ENCODE results near the gene ZNF497. TPM values are rescaled to one million over a fixed set of nuclear protein-coding genes. Genes with fewer than 3 reads are reported as not detected.

Gene ZNF497
- total and polyA plus RNA-seq, 2 of the 13 experiments (the other 11 are each of a cell fraction or from before 2014, with no cell fraction given): 1.5 to 1.9 TPM

DNA sequence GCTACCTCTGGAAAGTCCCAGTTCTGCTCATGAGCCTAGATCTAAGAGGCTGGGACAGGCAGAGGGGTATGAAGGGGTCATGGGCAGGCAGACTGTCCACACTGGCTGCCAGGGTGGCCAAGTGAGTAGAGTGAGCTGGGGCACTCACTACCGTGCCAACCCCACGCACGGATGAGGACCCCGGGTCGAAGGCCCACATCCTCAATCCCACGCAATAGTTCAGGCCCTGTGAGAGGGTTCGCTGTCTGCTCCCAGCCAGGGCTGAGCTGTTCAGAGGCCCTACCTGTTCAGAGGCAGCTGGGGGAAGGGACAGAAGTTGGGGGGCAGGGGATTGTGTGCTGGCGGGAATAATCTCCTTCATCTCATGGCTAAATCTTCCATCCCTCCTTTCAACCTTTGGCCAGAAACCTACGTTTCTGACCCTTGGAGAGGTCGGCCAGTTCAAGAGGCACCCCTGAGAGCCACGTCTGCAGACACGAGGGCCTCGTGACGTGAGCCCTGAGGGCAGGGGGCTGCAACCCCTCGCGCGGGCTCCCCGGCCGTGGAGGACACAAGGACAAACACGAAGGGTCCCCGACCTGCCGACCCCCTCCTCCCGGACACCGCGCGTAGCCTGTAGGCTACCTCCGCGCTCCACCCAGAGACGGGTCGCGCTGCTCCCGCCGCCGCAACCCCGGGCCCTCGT, 23.5 kb upstream of the ZNF497 start (continued):
- TF ChIP-seq ZBTB20 (CRISPR knock-in tag; IDR thresholded peaks at IDR 0.05; ENCODE audit: borderline replicate concordance, low read depth) (no peak), HDAC6 (IDR thresholded peaks at IDR 0.05; ENCODE audit: low read depth, low read length) (no peak), PRMT3 (CRISPR knock-in tag; IDR thresholded peaks at IDR 0.05; ENCODE audit: borderline replicate concordance, low read depth) (0 out of 2 replicates have a peak, but pooled peaks have one; percentile 39), AHR (CRISPR knock-in tag; IDR thresholded peaks at IDR 0.05) (no peak), HNF4G (IDR thresholded peaks at IDR 0.05; ENCODE audit: borderline replicate concordance, low read depth, low read length) (no peak), HNF4G (CRISPR knock-in tag; IDR thresholded peaks at IDR 0.05; ENCODE audit: borderline replicate concordance, low read depth) (no peak), ZNF792 (CRISPR knock-in tag; IDR thresholded peaks at IDR 0.05) (no peak), FOXP1 (IDR thresholded peaks at IDR 0.05) (no peak), FOXP1 (CRISPR knock-in tag; IDR thresholded peaks at IDR 0.05) (no peak), RCOR2 (CRISPR knock-in tag; IDR thresholded peaks at IDR 0.05) (no peak), ZNF317 (CRISPR knock-in tag; IDR thresholded peaks at IDR 0.05) (no peak), ARID2 (CRISPR knock-in tag; IDR thresholded peaks at IDR 0.05; ENCODE audit: borderline replicate concordance) (no peak; the same call in 1 of the 2 replicates), EED (CRISPR knock-in tag; IDR thresholded peaks at IDR 0.05) (no peak), PRPF4 (IDR thresholded peaks at IDR 0.05; ENCODE audit: low read depth, low read length, poor library complexity, severe bottlenecking) (no peak), ZNF451 (CRISPR knock-in tag; IDR thresholded peaks at IDR 0.05) (no peak), ZNF841 (CRISPR knock-in tag; IDR thresholded peaks at IDR 0.05; ENCODE audit: borderline replicate concordance) (no peak)
- TF ChIP-seq, protein P1, sequence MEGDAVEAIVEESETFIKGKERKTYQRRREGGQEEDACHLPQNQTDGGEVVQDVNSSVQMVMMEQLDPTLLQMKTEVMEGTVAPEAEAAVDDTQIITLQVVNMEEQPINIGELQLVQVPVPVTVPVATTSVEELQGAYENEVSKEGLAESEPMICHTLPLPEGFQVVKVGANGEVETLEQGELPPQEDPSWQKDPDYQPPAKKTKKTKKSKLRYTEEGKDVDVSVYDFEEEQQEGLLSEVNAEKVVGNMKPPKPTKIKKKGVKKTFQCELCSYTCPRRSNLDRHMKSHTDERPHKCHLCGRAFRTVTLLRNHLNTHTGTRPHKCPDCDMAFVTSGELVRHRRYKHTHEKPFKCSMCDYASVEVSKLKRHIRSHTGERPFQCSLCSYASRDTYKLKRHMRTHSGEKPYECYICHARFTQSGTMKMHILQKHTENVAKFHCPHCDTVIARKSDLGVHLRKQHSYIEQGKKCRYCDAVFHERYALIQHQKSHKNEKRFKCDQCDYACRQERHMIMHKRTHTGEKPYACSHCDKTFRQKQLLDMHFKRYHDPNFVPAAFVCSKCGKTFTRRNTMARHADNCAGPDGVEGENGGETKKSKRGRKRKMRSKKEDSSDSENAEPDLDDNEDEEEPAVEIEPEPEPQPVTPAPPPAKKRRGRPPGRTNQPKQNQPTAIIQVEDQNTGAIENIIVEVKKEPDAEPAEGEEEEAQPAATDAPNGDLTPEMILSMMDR (CRISPR knock-in tag; IDR thresholded peaks at IDR 0.05): no peak
- TF ChIP-seq, protein P2, sequence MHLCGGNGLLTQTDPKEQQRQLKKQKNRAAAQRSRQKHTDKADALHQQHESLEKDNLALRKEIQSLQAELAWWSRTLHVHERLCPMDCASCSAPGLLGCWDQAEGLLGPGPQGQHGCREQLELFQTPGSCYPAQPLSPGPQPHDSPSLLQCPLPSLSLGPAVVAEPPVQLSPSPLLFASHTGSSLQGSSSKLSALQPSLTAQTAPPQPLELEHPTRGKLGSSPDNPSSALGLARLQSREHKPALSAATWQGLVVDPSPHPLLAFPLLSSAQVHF (CRISPR knock-in tag; IDR thresholded peaks at IDR 0.05): no peak
- TF ChIP-seq, protein P3, sequence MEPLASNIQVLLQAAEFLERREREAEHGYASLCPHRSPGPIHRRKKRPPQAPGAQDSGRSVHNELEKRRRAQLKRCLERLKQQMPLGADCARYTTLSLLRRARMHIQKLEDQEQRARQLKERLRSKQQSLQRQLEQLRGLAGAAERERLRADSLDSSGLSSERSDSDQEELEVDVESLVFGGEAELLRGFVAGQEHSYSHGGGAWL (CRISPR knock-in tag; IDR thresholded peaks at IDR 0.05): no peak
- TF ChIP-seq, protein P4, sequence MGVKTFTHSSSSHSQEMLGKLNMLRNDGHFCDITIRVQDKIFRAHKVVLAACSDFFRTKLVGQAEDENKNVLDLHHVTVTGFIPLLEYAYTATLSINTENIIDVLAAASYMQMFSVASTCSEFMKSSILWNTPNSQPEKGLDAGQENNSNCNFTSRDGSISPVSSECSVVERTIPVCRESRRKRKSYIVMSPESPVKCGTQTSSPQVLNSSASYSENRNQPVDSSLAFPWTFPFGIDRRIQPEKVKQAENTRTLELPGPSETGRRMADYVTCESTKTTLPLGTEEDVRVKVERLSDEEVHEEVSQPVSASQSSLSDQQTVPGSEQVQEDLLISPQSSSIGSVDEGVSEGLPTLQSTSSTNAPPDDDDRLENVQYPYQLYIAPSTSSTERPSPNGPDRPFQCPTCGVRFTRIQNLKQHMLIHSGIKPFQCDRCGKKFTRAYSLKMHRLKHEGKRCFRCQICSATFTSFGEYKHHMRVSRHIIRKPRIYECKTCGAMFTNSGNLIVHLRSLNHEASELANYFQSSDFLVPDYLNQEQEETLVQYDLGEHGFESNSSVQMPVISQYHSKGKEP (CRISPR knock-in tag; IDR thresholded peaks at IDR 0.05): no peak
- TF ChIP-seq, protein P5, sequence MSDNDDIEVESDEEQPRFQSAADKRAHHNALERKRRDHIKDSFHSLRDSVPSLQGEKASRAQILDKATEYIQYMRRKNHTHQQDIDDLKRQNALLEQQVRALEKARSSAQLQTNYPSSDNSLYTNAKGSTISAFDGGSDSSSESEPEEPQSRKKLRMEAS (IDR thresholded peaks at IDR 0.05): no peak
- TF ChIP-seq, protein P6, sequence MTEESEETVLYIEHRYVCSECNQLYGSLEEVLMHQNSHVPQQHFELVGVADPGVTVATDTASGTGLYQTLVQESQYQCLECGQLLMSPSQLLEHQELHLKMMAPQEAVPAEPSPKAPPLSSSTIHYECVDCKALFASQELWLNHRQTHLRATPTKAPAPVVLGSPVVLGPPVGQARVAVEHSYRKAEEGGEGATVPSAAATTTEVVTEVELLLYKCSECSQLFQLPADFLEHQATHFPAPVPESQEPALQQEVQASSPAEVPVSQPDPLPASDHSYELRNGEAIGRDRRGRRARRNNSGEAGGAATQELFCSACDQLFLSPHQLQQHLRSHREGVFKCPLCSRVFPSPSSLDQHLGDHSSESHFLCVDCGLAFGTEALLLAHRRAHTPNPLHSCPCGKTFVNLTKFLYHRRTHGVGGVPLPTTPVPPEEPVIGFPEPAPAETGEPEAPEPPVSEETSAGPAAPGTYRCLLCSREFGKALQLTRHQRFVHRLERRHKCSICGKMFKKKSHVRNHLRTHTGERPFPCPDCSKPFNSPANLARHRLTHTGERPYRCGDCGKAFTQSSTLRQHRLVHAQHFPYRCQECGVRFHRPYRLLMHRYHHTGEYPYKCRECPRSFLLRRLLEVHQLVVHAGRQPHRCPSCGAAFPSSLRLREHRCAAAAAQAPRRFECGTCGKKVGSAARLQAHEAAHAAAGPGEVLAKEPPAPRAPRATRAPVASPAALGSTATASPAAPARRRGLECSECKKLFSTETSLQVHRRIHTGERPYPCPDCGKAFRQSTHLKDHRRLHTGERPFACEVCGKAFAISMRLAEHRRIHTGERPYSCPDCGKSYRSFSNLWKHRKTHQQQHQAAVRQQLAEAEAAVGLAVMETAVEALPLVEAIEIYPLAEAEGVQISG (CRISPR knock-in tag; IDR thresholded peaks at IDR 0.05): no peak
- TF ChIP-seq, protein P7, sequence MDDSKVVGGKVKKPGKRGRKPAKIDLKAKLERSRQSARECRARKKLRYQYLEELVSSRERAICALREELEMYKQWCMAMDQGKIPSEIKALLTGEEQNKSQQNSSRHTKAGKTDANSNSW (CRISPR knock-in tag; IDR thresholded peaks at IDR 0.05; ENCODE audit: borderline replicate concordance): no peak; the same call in 1 of the 2 replicates
